HEK293 (cell line): ENCODE measurements around the gene NMT2.

Source experiments
- KLF10 ChIP-seq: fragments of 450-650 bp; IDR thresholded peaks from 2 replicates; pipeline ENCODE4 v1.5.1; 2018; ENCODE audit warnings: missing biosample characterization, mild to moderate bottlenecking, missing genetic modification characterization
- ZNF530 ChIP-seq: fragments of 450-650 bp; formaldehyde crosslinking; IDR thresholded peaks from 2 replicates; pipeline ENCODE4 v1.5.1; 2016; ENCODE audit warnings: low read depth, missing biosample characterization, missing genetic modification characterization

DNA sequence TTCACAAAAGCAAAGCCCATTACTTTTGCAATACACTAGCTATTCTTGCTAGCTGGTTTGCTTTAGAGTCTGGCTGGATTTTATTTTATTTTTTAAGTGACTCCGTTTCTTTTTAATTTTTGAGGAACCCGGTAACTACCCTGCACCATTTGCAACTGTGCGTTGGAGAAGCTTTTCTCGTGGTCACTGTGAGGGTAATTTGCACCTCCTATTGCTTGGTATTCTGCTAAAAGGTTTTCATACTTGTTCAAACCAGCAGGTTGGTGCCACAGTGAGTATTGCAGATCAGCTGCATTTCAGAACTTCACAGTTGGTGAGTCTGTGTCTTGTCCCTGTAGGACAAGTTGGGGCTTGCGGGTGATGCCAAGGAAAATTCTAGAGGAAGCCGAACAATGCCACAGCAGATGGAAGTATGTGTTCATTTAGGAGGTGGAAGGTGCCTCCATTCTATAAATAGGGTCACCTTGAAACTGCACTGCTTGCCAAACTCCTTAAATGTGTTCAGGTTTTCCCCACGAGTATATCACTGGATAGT, 3.9 kb upstream of the NMT2 start:
- TF ChIP-seq KLF10: no peak
- TF ChIP-seq ZNF530 (tag by site-specific recombination): no peak
